HepG2 (cell line): ENCODE data around the gene UQCR11. TPM values are rescaled to one million over a fixed set of nuclear protein-coding genes. Genes with fewer than 3 reads are reported as not detected.
A peak's percentile ranks its signal among the peaks of the same experiment; 100 is the strongest.

ENCODE experiments used
- ATF2 ChIP-seq: sonication (generic); formaldehyde crosslinking; IDR thresholded peaks from 2 replicates; pipeline ENCODE4 v1.4.0; 2020; ENCODE audit warnings: missing genetic modification reagents
- CSRNP1 ChIP-seq: sonication (generic); formaldehyde crosslinking; IDR thresholded peaks from 2 replicates; pipeline ENCODE4 v1.8.1; 2023; ENCODE audit warnings: mild to moderate bottlenecking, missing genetic modification reagents
- DNMT1 ChIP-seq: sonication (generic); formaldehyde crosslinking; IDR thresholded peaks from 2 replicates; pipeline ENCODE4 v1.5.1; 2020; ENCODE audit warnings: mild to moderate bottlenecking, missing genetic modification reagents
- FOSL1 ChIP-seq: sonication (generic); formaldehyde crosslinking; IDR thresholded peaks from 2 replicates; pipeline ENCODE4 v1.9.0; 2021; ENCODE audit warnings: missing genetic modification reagents, borderline replicate concordance
- HMG20B ChIP-seq: conservative IDR thresholded peaks from 2 replicates; pipeline ENCODE4 v1.6.1; 2016; ENCODE audit warnings: missing genetic modification reagents, missing compliant biosample characterization
- HNRNPH1 ChIP-seq: fragments of 200-400 bp; formaldehyde crosslinking; optimal IDR thresholded peaks from 2 replicates; pipeline ENCODE3; 2017; ENCODE audit warnings: mild to moderate bottlenecking, low read depth, low read length
- MLLT10 ChIP-seq: sonication (generic); formaldehyde crosslinking; IDR thresholded peaks from 2 replicates; pipeline ENCODE4 v1.4.0; 2020; ENCODE audit warnings: missing genetic modification reagents
- NCOA1 ChIP-seq: sonication (generic); formaldehyde crosslinking; IDR thresholded peaks from 2 replicates; pipeline ENCODE4 v1.9.0; 2021; ENCODE audit warnings: missing genetic modification reagents
- NCOR1 ChIP-seq: fragments of 200-600 bp; sonication (generic); IDR thresholded peaks from 2 replicates; pipeline ENCODE4 v1.7.0; 2017; ENCODE audit warnings: antibody characterized with exemption, low read length, borderline replicate concordance
- NKX3-1 ChIP-seq: sonication (generic); formaldehyde crosslinking; IDR thresholded peaks from 2 replicates; pipeline ENCODE4 v1.5.0; 2020; ENCODE audit warnings: missing genetic modification reagents
- PHF8 ChIP-seq: sonication (generic); formaldehyde crosslinking; IDR thresholded peaks from 2 replicates; pipeline ENCODE4 v1.5.0; 2020; ENCODE audit warnings: missing genetic modification reagents
- POLR2AphosphoS5 ChIP-seq: IDR thresholded peaks from 2 replicates; pipeline ENCODE4 v1.6.1; 2012; ENCODE audit warnings: low read depth, low read length
- RBFOX2 ChIP-seq: fragments of 200-400 bp; formaldehyde crosslinking; IDR thresholded peaks from 2 replicates; pipeline ENCODE4 v1.6.1; 2017; ENCODE audit warnings: low read depth, mild to moderate bottlenecking, low read length
- SAP130 ChIP-seq: IDR thresholded peaks from 2 replicates; pipeline ENCODE4 v1.6.1; 2016; ENCODE audit warnings: low read depth
- TRIM24 ChIP-seq: sonication (generic); formaldehyde crosslinking; IDR thresholded peaks from 2 replicates; pipeline ENCODE4 v1.8.0; 2022; ENCODE audit warnings: mild to moderate bottlenecking, missing genetic modification reagents
- ZBTB14 ChIP-seq: sonication (generic); formaldehyde crosslinking; IDR thresholded peaks from 2 replicates; pipeline ENCODE4 v1.4.0; 2020; ENCODE audit warnings: missing genetic modification reagents
- ZBTB46 ChIP-seq: sonication (generic); formaldehyde crosslinking; IDR thresholded peaks from 2 replicates; pipeline ENCODE4 v1.4.0; 2020; ENCODE audit warnings: mild to moderate bottlenecking, missing genetic modification reagents, borderline replicate concordance
- ZNF44 ChIP-seq: sonication (generic); formaldehyde crosslinking; IDR thresholded peaks from 2 replicates; pipeline ENCODE4 v1.5.1; 2020; ENCODE audit warnings: mild to moderate bottlenecking, missing genetic modification reagents
- ZNF543 ChIP-seq: sonication (generic); formaldehyde crosslinking; IDR thresholded peaks from 2 replicates; pipeline ENCODE4 v1.4.0; 2020; ENCODE audit warnings: mild to moderate bottlenecking, missing genetic modification reagents
- ZNF597 ChIP-seq: sonication (generic); formaldehyde crosslinking; IDR thresholded peaks from 2 replicates; pipeline ENCODE4 v1.5.0; 2020; ENCODE audit warnings: missing genetic modification reagents
- ZNF7 ChIP-seq: IDR thresholded peaks from 2 replicates; pipeline ENCODE4 v1.6.1; 2016; ENCODE audit warnings: missing biosample characterization, missing genetic modification reagents
- ZNF784 ChIP-seq: sonication (generic); formaldehyde crosslinking; IDR thresholded peaks from 2 replicates; pipeline ENCODE4 v1.5.1; 2020; ENCODE audit warnings: missing genetic modification reagents, mild to moderate bottlenecking, borderline replicate concordance
- polyA plus RNA-seq, 8 experiments: library from polyadenylated mRNA; depleted of rRNA in 3 of 8; stranded (reverse) in 7 of 8; unstranded in 1 of 8; fragments of >200 nt; fragmentation: Illumina TruSeq in 4 of 8; extraction: Trizol in 4 of 8; gene quantifications; 2 replicates each; pipeline versions ENCODE4 v1.2.1 to v1.2.3, GENCODE V29; 2011 to 2016; ENCODE audit warnings: low read depth in 4 of 8, missing spikeins in 1 of 8, mixed read lengths in 1 of 8; ENCODE audit not compliant: insufficient read depth in 1 of 8
- total RNA-seq, 5 experiments: library from RNA; depleted of rRNA; stranded (reverse); fragments of >200 nt; fragmentation: Illumina TruSeq; extraction: Trizol; gene quantifications; 2 replicates each; pipeline ENCODE4 v1.2.3, GENCODE V29; 2016; ENCODE audit warnings: low read depth in 1 of 5

The UQCR11 gene
- total and polyA plus RNA-seq, 2 of the 13 experiments (the other 11 are each of a cell fraction or from before 2014, with no cell fraction given): 125 to 214 TPM

GRCh38 chr19:1652471-1653299 lies 47.4 kb upstream of the UQCR11 start, which contains the start of gene TCF3 (continued):
- peak; percentile 78 for TF ChIP-seq PHF8
- TF ChIP-seq ZNF7 (CRISPR knock-in tag): no peak
- TF ChIP-seq NCOA1 (CRISPR knock-in tag): no peak
- TF ChIP-seq ZBTB14: peak; percentile 46
- TF ChIP-seq NCOR1: peak; percentile 76; the same call in 1 of the 2 replicates
- peak; percentile 27; the same call in 1 of the 2 replicates for TF ChIP-seq POLR2AphosphoS5
- TF ChIP-seq ZNF543 (CRISPR knock-in tag): no peak
- TF ChIP-seq ZNF597: no peak
- peak; percentile 73 for TF ChIP-seq SAP130
- peak; percentile 58; the same call in 1 of the 2 replicates for TF ChIP-seq NKX3-1 (CRISPR knock-in tag)
- 0 out of 2 replicates have a peak, but pooled peaks have one; percentile 28 for TF ChIP-seq ZNF44 (CRISPR knock-in tag)
- TF ChIP-seq ATF2 (CRISPR knock-in tag): peak; percentile 96
- no peak for TF ChIP-seq MLLT10 (CRISPR knock-in tag)
- TF ChIP-seq DNMT1 (CRISPR knock-in tag): no peak
- TF ChIP-seq TRIM24: no peak
- no peak for TF ChIP-seq HNRNPH1
- TF ChIP-seq ZBTB46 (CRISPR knock-in tag): no peak
- TF ChIP-seq RBFOX2: peak; percentile 77
- TF ChIP-seq ZNF784 (CRISPR knock-in tag): 0 out of 2 replicates have a peak, but pooled peaks have one; percentile 56
- no peak for TF ChIP-seq FOSL1
- TF ChIP-seq CSRNP1 (CRISPR knock-in tag): no peak
- no peak for TF ChIP-seq HMG20B
